NCI-H1048 (cell line): ENCODE data around the gene CRK.

Experiments
- DNase-seq: peaks from one replicate; lab custom pipeline; 2025; lab: John Stamatoyannopoulos, UW

The CRK gene

DNA sequence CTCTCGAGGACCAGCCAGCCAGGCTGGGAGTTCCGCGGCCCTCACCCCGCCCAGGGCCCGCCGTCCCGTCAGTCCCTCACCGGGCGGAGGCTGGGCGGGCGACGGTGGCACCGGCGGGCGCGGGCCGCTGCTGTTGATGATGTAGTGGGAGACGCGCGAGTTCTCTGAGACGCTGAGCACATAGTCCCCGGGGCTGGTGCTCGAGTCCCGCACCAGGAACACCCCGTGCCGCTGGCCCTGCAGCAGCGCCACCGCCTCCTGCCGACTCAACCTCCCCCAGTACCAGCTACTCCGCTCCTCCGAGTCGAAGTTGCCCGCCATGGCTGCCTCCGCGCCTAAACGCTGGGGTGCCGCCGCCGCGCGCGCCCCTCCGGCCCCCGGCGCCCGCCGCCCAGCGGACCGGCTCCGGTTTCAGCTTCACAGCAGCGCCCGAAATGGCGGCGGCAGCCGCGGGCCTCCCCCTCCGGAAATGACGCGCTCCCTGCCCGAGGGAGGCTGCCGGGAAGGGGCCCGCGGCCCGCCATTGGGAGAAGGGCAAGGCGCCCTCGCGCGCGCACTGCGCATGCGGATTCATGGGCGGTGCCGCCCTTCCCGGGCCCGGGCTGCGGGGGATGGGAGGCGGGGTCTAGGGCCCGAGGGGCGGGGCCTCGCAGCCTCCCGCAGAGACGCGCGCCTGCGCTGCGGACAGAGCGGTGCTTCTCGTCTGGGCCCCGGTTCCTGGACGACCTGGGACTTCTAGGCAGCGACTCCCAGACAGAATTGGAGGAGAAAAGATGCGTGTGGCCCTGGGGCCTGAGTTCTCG, at the start of gene CRK:
TSS of gene CRK (minus strand) at position 436 of the 803 bp plus-strand sequence. CDS start at position 321, 115 bp downstream.
- DNase-seq = peak; percentile 93

DNA sequence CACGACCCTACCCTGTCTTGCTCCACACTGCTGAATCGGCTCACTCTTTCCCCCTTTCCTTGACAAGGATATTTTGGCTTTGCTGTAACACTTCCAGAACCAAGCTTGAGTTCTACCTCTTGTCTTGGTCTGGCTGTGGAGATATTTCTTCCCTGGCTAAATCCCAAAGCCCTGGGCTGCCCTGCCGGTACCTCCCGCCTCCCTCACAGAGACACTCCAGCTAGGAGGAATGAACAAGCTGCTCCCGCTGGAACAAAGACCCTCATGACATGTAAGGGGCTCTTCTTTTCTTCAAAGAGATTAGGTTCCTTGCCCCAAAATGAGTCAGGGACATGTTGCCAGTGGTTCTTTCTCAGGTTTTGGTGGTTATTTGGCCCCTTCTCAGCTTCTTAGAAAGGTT, 49.6 kb upstream of the CRK start:
- DNase-seq = no peak

GRCh38 chr17:1504866-1505265, 48.8 kb upstream of the CRK start:
- DNase-seq = no peak

- no peak for DNase-seq
These were observed 47.7 kb upstream of the CRK start for GRCh38 chr17:1503699-1504098.

GRCh38 chr17:1498869-1499268, 42.8 kb upstream of the CRK start:
- DNase-seq = no peak

DNA sequence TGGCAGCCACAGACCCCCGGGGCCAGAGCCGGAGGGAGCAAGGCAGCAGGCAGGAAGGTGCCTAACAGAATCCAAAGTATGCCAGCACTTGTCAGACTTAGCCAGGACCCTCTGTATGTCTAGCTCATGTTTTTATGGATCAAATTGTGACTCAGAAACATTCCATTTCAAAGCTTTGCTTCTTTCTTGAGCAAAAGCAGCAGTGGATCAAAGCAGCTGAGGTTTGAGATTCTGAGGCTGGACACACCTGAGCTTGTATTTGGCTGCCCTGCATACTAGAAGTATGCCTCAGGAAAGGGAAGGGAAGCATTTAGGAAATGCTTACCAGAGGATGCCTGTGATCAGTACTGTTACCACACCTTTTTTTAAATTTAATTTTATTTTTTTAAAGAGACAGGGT, 42.2 kb upstream of the CRK start:
- DNase-seq = no peak

GRCh38 chr17:1497831-1498230, 41.8 kb upstream of the CRK start:
- no peak for DNase-seq

DNA sequence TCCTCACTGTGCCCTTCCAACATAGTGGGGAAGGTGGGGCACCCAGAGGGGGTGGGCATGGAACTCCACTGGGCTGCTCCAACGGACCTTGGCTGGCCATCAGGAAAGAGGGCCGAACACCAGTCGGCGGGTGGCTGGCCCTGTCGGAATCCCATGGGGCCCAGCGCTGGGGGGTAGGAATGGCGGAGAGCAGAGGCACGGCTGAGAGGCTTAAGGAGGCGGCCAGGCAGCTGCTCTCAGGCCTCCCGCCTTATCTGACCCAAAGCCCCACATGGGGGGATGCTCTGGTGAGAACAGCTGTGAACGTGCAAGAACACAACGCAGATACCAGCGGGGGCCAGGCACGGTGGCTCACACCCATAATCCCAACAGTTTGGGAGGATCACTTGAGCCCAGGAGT, 40.8 kb upstream of the CRK start:
- no peak for DNase-seq

- DNase-seq = no peak
These were observed 39.4 kb upstream of the CRK start for GRCh38 chr17:1495265-1495989.

DNA sequence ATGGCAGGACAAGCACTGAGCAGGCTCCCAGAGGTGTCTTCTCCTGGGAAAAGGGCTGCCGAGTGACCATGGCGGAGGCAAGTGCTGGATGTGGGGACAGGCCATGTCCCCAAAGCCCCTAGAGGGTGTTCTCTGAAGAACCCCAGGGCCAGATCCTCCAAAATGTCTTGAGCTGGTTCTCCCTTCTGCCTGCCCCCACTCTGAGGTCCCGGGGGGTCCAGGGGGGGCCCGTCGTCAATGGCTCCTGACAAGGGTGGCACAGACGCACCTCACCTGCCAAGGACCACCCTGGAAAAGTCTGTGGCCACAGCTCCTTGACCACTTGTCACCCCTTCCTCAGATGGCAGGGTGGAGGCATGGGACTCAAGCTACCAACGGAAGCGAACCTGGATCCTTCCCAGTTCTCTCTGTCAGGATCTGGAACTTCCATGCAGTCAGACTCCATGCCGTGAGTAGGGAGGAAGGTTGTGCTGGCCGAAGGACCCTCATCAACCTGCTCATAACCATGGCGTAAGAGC, 38.8 kb upstream of the CRK start:
- no peak for DNase-seq

- no peak for DNase-seq
These were observed 38.2 kb upstream of the CRK start for GRCh38 chr17:1494203-1494602.

DNA sequence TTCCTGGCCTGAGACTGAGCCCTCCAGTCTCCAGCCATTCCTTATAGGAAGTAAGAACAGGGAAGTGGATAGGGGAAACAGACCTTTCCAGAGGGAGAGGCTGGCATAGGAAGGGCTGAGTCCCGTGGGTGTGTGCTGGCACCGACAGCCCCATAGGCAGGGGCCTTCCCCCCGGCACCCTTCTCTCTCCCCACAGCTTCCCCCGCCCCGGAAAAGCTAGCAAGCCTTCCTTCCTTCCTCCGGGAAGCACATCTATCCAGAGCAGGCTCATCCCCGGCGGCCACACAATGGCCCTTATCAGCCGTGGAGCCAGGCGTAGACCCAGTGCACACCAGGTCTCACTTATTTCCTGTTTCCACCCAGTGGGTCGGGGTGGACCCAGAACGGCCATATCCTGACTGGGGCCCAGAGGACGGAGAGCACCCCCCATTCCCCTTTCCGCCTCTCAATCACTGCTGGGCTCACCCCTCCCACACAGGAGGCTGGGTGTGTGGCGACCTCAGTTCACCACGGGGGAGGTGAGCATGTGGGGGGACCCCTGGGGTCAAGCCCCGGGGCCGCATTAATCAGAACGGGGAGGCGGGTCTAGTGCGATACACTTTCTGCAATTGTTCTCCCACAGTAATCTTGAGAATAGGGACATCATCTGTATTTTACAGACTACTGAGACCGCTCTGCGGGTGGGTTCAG, 37.4 kb upstream of the CRK start:
- DNase-seq = no peak

DNA sequence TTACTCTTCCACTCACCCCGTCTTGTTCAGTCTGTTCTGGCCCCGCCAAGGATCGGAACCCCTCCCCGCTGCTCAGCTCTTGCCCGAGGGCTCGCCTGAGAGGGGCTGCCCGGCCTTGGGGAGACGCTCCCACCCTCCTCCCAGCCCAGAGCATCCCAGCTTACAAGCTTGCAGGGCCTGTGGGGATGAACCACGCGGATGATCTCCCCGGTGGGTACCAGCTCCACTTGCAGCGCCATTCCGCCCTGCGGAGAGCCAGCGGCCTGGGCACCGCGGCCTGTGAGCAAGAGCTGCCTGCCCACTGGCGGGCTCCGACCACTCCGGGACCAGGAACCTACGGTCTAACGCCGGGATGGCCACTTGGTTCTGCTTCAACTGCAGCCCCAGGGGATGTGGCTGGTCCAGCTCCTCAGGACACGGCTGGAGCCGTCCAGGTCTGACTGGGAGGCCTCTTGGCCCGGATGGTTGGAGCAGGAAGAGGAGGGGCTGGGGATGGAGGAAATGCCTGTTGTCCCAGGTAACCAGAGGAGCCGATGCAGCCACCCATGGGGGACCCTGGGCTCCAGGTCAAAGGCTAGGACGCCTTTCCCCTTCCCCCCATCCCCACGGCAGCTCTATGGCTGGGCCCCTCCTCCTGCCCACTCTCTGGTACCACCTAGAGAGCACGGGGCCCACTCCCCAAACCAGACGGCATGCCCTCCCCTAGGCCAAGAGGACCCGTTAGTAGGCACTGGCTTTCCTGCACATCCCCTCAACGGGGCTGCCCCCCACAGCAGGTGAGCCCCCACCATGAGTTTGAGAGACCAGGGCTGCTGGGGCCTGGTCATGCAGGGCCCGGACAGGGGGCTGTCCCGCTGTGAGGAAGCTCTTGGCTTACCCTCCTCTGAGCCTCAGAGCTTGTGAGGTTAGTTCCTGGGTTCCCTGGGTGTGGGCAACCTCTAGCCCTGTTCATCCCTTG, 36.5 kb upstream of the CRK start, which contains the start of gene MYO1C:
TSS of gene MYO1C (minus strand) at position 438 of the 958 bp plus-strand sequence. CDS start at position 239, 199 bp downstream.
- no peak for DNase-seq

DNA sequence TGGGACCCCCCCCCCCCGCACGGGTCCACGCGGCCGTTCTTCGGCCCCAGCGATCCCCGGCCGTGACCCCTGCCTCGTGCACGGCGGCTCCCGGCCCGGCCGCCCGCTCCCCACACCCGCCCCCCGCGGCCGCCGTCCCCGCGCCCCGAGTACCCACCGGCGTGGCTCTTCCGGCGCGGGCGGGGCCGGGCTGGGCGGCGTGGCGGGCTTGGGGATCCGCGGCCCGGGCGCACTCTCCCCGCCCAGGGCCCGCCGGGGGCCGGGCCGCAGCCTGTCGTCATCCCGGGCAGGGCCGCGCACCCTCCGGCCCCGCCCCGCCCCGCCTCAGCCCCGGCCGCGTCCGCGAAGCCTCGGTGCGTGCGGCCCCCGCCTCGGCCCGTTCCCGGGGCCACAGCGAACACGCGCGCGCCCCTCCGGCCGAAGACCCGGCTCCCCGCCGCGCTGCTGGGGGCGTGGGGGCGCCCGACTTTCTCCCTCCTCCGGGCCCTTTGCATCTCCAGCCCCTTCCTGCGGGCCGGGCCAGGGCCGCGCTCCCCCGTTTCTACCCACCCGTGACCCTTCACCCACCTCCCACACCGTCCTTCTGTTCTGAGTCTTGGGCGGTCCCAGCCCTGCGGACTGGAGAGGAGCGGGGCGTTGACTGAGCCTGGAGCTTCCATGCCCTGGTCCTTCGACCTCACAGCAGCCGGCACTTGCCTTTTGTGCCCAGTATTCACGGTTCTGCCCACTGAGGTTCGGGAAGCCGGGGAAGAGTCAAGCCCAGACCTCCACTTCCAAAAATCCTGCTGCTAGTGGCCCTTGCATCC, 35.6 kb upstream of the CRK start:
- DNase-seq = no peak

DNA sequence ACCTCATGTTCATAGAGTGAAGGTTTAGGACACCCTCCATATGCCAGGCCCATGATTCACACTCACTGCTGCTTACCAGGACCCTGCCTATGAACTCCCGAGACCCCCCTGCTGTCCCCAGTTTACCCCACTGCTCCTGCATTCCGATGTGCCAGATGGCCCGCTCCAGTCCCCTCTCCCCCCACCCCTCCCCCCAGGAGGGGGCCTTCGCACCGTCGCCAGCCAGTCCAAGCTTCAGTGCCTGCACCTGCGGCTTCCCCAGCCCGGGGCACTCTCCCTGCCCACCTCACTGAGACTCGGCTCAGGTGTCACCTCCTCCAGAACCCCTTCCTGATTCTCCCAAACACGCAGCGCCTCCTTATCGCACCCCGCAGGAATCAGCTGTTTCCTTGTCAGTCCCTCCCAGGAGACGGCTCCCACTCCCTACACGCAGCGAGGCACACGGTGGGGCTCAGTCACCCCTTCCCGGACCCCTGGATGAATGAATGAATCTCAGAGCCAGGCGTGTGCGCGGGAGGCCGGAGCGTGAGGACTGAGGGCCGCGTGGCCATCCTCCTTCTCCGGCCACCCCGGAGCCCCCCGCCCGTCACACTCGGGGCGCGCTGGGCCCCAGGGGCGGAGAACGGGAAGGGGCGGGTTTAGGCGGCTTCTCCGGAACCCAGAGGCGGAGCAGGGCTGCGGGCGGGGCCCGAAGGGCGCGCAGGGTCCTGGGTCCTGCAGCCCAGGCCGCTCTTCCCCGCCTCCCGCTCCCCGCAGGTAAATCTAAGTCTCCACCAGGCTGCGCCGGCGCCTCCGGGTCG, 34.8 kb upstream of the CRK start:
- DNase-seq = no peak

DNA sequence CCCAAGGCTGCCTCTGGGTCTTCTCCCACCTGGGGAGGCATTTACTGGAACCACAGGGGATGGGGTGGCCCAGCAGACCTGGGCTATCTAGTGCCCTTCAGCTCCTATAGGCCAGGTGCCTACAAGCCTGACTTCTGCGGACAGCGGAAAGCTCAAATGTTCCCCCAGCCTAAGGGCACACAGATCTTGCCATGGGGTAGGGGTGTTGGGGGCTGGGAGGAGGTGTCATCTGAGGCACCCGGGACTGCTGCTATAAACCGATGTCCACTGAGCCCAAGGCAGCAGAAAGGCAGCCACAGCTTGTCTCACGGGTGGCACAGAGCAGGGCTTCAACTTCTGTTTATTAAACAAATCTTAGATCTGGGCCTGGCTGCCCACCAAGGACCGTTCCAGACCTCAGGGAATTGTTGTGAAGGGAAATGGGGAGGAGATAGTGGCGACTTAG, 32.8 kb upstream of the CRK start:
- DNase-seq = no peak

DNA sequence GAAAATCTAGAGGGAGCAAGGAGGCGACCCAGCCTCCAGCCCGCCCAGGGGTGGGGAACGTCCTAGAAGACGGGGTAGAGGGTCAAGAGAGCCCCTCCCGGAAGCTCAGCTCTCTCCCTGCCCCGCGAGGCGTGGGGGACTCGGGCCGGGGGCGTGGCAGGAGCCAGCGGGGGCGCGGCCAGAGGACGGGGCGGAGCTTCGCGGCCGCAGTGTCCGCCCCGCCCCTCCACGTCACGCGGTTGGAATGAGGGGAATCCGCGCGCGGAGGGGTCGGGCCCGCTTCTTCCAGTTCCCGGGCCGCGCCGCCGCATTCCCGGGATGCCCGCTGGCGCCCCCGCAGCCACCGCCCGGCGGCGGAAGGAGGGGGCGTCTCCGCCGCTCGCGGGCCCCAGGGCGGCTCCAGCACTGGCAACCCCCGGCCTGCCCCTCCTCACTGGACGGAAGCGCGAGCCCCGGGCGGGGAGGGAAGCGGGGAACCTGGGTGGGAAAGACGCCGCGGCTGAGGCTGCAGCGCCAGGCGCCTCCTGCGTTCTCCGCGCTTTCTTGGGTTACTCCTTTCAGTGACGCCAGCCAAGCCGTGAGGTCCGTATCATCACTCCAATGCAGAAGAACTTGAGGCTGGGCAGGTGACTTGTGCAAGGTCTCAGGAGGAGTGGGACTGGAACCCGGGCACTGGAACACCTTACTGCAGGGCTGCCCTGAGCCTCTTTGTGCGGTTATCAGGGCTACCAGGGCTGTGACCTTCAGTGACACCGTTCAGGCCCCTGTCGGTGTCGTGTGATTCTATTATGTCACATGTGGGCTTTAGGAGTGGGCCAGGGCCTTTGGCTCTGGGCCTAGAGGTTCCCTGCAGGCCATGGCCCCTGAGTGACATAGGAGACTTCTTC, 32.1 kb upstream of the CRK start:
- DNase-seq = no peak
